HEK293 (cell line): ENCODE measurements around the gene SPIRE1.

ENCODE experiments used
- EGR2 ChIP-seq: fragments of 450-650 bp; formaldehyde crosslinking; IDR thresholded peaks from 2 replicates; pipeline ENCODE4 v1.5.1; 2016; ENCODE audit warnings: low read depth, missing biosample characterization, missing genetic modification characterization
- ELK4 ChIP-seq: IDR thresholded peaks from 2 replicates; pipeline ENCODE4 v1.6.1; 2011; ENCODE audit warnings: mild to moderate bottlenecking, low read depth, low read length, borderline replicate concordance
- GLIS1 ChIP-seq: fragments of 450-650 bp; formaldehyde crosslinking; IDR thresholded peaks from 2 replicates; pipeline ENCODE4 v1.5.1; 2016; ENCODE audit warnings: missing biosample characterization, missing genetic modification characterization
- HOXA7 ChIP-seq: sonication (generic); formaldehyde crosslinking; IDR thresholded peaks from 2 replicates; pipeline ENCODE4 v1.8.1; 2022; ENCODE audit warnings: missing genetic modification reagents, borderline replicate concordance
- KLF7 ChIP-seq: fragments of 450-650 bp; formaldehyde crosslinking; IDR thresholded peaks from 2 replicates; pipeline ENCODE4 v1.5.1; 2016; ENCODE audit warnings: missing biosample characterization, missing genetic modification characterization, borderline replicate concordance
- KLF8 ChIP-seq: fragments of 450-650 bp; formaldehyde crosslinking; IDR thresholded peaks from 2 replicates; pipeline ENCODE4 v1.5.1; 2016; ENCODE audit warnings: missing biosample characterization, missing genetic modification characterization
- KLF9 ChIP-seq: fragments of 450-650 bp; formaldehyde crosslinking; IDR thresholded peaks from 2 replicates; pipeline ENCODE4 v1.5.1; 2016; ENCODE audit warnings: missing biosample characterization, missing genetic modification characterization, low read depth
- MEIS1 ChIP-seq: sonication (generic); formaldehyde crosslinking; IDR thresholded peaks from 2 replicates; pipeline ENCODE4 v1.8.1; 2022; ENCODE audit warnings: missing genetic modification reagents, mild to moderate bottlenecking, borderline replicate concordance
- MYNN ChIP-seq: fragments of 450-650 bp; formaldehyde crosslinking; IDR thresholded peaks from 2 replicates; pipeline ENCODE4 v1.5.1; 2016; ENCODE audit warnings: missing biosample characterization, missing genetic modification characterization, borderline replicate concordance
- OVOL3 ChIP-seq: fragments of 450-650 bp; formaldehyde crosslinking; IDR thresholded peaks from 2 replicates; pipeline ENCODE4 v1.5.1; 2016; ENCODE audit warnings: missing biosample characterization, missing genetic modification characterization
- RBAK ChIP-seq: fragments of 450-650 bp; formaldehyde crosslinking; IDR thresholded peaks from 2 replicates; pipeline ENCODE4 v1.5.1; 2016; ENCODE audit warnings: missing biosample characterization, missing genetic modification characterization
- SCRT1 ChIP-seq: fragments of 450-650 bp; formaldehyde crosslinking; IDR thresholded peaks from 2 replicates; pipeline ENCODE4 v1.5.1; 2016; ENCODE audit warnings: missing biosample characterization, missing genetic modification characterization, borderline replicate concordance
- SCRT2 ChIP-seq: fragments of 450-650 bp; formaldehyde crosslinking; IDR thresholded peaks from 2 replicates; pipeline ENCODE4 v1.5.1; 2016; ENCODE audit warnings: missing biosample characterization, missing genetic modification characterization
- SETDB1 ChIP-seq: IDR thresholded peaks from one replicate; pipeline ENCODE4 v1.6.1; 2017; ENCODE audit warnings: mild to moderate bottlenecking, low read length, moderate library complexity, mixed read lengths; ENCODE audit not compliant: insufficient read length
- ZBTB17 ChIP-seq: fragments of 450-650 bp; formaldehyde crosslinking; IDR thresholded peaks from 2 replicates; pipeline ENCODE4 v1.5.1; 2016; ENCODE audit warnings: missing biosample characterization, missing genetic modification characterization
- ZBTB21 ChIP-seq: fragments of 450-650 bp; formaldehyde crosslinking; IDR thresholded peaks from 2 replicates; pipeline ENCODE4 v1.5.1; 2017; ENCODE audit warnings: missing biosample characterization, missing genetic modification characterization
- ZBTB48 ChIP-seq: fragments of 450-650 bp; formaldehyde crosslinking; IDR thresholded peaks from 2 replicates; pipeline ENCODE4 v1.5.1; 2016; ENCODE audit warnings: missing biosample characterization, missing genetic modification characterization
- ZBTB8A ChIP-seq: fragments of 450-650 bp; formaldehyde crosslinking; IDR thresholded peaks from 2 replicates; pipeline ENCODE4 v1.5.1; 2016; ENCODE audit warnings: missing biosample characterization, missing genetic modification characterization
- ZFP3 ChIP-seq: fragments of 450-650 bp; formaldehyde crosslinking; IDR thresholded peaks from 2 replicates; pipeline ENCODE4 v1.5.1; 2016; ENCODE audit warnings: low read depth, missing biosample characterization, missing genetic modification characterization
- ZFP41 ChIP-seq: fragments of 450-650 bp; formaldehyde crosslinking; IDR thresholded peaks from 2 replicates; pipeline ENCODE4 v1.5.1; 2016; ENCODE audit warnings: missing biosample characterization, missing genetic modification characterization, borderline replicate concordance
- ZNF18 ChIP-seq: fragments of 450-650 bp; formaldehyde crosslinking; IDR thresholded peaks from 2 replicates; pipeline ENCODE4 v1.5.1; 2016; ENCODE audit warnings: missing biosample characterization, missing genetic modification characterization
- ZNF184 ChIP-seq: fragments of 450-650 bp; IDR thresholded peaks from 2 replicates; pipeline ENCODE4 v1.5.1; 2018; ENCODE audit warnings: missing biosample characterization, mild to moderate bottlenecking, missing genetic modification characterization
- ZNF223 ChIP-seq: fragments of 450-650 bp; formaldehyde crosslinking; IDR thresholded peaks from 2 replicates; pipeline ENCODE4 v1.5.1; 2016; ENCODE audit warnings: missing biosample characterization, missing genetic modification characterization
- ZNF335 ChIP-seq: fragments of 450-650 bp; formaldehyde crosslinking; conservative IDR thresholded peaks from 2 replicates; pipeline ENCODE4 v1.5.1; 2016; ENCODE audit warnings: missing biosample characterization, missing genetic modification characterization
- ZNF423 ChIP-seq: fragments of 450-650 bp; formaldehyde crosslinking; IDR thresholded peaks from 2 replicates; pipeline ENCODE4 v1.5.1; 2016; ENCODE audit warnings: missing biosample characterization, missing genetic modification characterization
- ZNF433 ChIP-seq: fragments of 450-650 bp; formaldehyde crosslinking; IDR thresholded peaks from 2 replicates; pipeline ENCODE4 v1.5.1; 2016; ENCODE audit warnings: missing biosample characterization, missing genetic modification characterization, low read depth
- ZNF510 ChIP-seq: fragments of 450-650 bp; formaldehyde crosslinking; IDR thresholded peaks from 2 replicates; pipeline ENCODE4 v1.5.1; 2018; ENCODE audit warnings: mild to moderate bottlenecking, missing genetic modification characterization, missing biosample characterization; ENCODE audit not compliant: insufficient replicate concordance
- ZNF521 ChIP-seq: fragments of 450-650 bp; formaldehyde crosslinking; IDR thresholded peaks from 2 replicates; pipeline ENCODE4 v1.5.1; 2017; ENCODE audit warnings: missing biosample characterization, mild to moderate bottlenecking, missing genetic modification characterization
- ZNF621 ChIP-seq: fragments of 450-650 bp; formaldehyde crosslinking; IDR thresholded peaks from 2 replicates; pipeline ENCODE4 v1.5.1; 2017; ENCODE audit warnings: missing biosample characterization, missing genetic modification characterization
- TF ChIP-seq, protein P1 (sequence below): fragments of 450-650 bp; formaldehyde crosslinking; IDR thresholded peaks from 2 replicates; pipeline ENCODE4 v1.5.1; 2017; ENCODE audit warnings: missing biosample characterization, missing genetic modification characterization
- TF ChIP-seq, protein P2 (sequence below): fragments of 450-650 bp; formaldehyde crosslinking; IDR thresholded peaks from 2 replicates; pipeline ENCODE4 v1.5.1; 2016; ENCODE audit warnings: missing biosample characterization, missing genetic modification characterization
- TF ChIP-seq, protein P3 (sequence below): fragments of 450-650 bp; formaldehyde crosslinking; IDR thresholded peaks from 2 replicates; pipeline ENCODE4 v1.5.1; 2017; ENCODE audit warnings: missing biosample characterization, missing genetic modification characterization

Gene SPIRE1

GRCh38 chr18:12657684-12658425 is at the start of gene SPIRE1 (continued):
- TF ChIP-seq ZNF510 (tag by site-specific recombination) = no peak
- peak; percentile 97 for TF ChIP-seq ZBTB8A
- TF ChIP-seq ZNF335 (tag by site-specific recombination) = no peak
- TF ChIP-seq ZNF521 = no peak
- TF ChIP-seq, protein P1, sequence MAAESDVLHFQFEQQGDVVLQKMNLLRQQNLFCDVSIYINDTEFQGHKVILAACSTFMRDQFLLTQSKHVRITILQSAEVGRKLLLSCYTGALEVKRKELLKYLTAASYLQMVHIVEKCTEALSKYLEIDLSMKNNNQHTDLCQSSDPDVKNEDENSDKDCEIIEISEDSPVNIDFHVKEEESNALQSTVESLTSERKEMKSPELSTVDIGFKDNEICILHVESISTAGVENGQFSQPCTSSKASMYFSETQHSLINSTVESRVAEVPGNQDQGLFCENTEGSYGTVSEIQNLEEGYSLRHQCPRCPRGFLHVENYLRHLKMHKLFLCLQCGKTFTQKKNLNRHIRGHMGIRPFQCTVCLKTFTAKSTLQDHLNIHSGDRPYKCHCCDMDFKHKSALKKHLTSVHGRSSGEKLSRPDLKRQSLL (tag by site-specific recombination) = no peak
- peak; percentile 66 for TF ChIP-seq KLF9
- no peak for TF ChIP-seq MYNN (tag by site-specific recombination)
- no peak for TF ChIP-seq SCRT2 (tag by site-specific recombination)
- no peak for TF ChIP-seq ZNF18 (tag by site-specific recombination)
- TF ChIP-seq ZNF621 (tag by site-specific recombination) = no peak
- peak; percentile 14; the same call in 1 of the 2 replicates for TF ChIP-seq ZNF223
- TF ChIP-seq ZBTB17 (tag by site-specific recombination) = peak; percentile 10; the same call in 1 of the 2 replicates
- no peak for TF ChIP-seq SCRT1 (tag by site-specific recombination)
- no peak for TF ChIP-seq ZBTB21 (tag by site-specific recombination)
- TF ChIP-seq EGR2 (tag by site-specific recombination) = 0 out of 2 replicates have a peak, but pooled peaks have one; percentile 19
- TF ChIP-seq, protein P2, sequence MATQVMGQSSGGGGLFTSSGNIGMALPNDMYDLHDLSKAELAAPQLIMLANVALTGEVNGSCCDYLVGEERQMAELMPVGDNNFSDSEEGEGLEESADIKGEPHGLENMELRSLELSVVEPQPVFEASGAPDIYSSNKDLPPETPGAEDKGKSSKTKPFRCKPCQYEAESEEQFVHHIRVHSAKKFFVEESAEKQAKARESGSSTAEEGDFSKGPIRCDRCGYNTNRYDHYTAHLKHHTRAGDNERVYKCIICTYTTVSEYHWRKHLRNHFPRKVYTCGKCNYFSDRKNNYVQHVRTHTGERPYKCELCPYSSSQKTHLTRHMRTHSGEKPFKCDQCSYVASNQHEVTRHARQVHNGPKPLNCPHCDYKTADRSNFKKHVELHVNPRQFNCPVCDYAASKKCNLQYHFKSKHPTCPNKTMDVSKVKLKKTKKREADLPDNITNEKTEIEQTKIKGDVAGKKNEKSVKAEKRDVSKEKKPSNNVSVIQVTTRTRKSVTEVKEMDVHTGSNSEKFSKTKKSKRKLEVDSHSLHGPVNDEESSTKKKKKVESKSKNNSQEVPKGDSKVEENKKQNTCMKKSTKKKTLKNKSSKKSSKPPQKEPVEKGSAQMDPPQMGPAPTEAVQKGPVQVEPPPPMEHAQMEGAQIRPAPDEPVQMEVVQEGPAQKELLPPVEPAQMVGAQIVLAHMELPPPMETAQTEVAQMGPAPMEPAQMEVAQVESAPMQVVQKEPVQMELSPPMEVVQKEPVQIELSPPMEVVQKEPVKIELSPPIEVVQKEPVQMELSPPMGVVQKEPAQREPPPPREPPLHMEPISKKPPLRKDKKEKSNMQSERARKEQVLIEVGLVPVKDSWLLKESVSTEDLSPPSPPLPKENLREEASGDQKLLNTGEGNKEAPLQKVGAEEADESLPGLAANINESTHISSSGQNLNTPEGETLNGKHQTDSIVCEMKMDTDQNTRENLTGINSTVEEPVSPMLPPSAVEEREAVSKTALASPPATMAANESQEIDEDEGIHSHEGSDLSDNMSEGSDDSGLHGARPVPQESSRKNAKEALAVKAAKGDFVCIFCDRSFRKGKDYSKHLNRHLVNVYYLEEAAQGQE (tag by site-specific recombination) = no peak
- peak; percentile 94 for TF ChIP-seq GLIS1 (tag by site-specific recombination)
- TF ChIP-seq, protein P3, sequence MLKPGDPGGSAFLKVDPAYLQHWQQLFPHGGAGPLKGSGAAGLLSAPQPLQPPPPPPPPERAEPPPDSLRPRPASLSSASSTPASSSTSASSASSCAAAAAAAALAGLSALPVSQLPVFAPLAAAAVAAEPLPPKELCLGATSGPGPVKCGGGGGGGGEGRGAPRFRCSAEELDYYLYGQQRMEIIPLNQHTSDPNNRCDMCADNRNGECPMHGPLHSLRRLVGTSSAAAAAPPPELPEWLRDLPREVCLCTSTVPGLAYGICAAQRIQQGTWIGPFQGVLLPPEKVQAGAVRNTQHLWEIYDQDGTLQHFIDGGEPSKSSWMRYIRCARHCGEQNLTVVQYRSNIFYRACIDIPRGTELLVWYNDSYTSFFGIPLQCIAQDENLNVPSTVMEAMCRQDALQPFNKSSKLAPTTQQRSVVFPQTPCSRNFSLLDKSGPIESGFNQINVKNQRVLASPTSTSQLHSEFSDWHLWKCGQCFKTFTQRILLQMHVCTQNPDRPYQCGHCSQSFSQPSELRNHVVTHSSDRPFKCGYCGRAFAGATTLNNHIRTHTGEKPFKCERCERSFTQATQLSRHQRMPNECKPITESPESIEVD (tag by site-specific recombination) = no peak
- no peak for TF ChIP-seq ZFP3 (tag by site-specific recombination)
- TF ChIP-seq ZBTB48 (tag by site-specific recombination) = no peak
- peak; percentile 87; the same call in 1 of the 2 replicates for TF ChIP-seq KLF8 (tag by site-specific recombination)
- no peak for TF ChIP-seq ZFP41 (tag by site-specific recombination)
- no peak for TF ChIP-seq SETDB1
- TF ChIP-seq ELK4 = no peak
- TF ChIP-seq ZNF184 (tag by site-specific recombination) = no peak
- no peak for TF ChIP-seq MEIS1 (CRISPR knock-in tag)
- peak; percentile 57; the same call in 1 of the 2 replicates for TF ChIP-seq KLF7 (tag by site-specific recombination)
- TF ChIP-seq HOXA7 (CRISPR knock-in tag) = no peak
- TF ChIP-seq RBAK = no peak
- TF ChIP-seq OVOL3 (tag by site-specific recombination) = no peak
- TF ChIP-seq ZNF433 = no peak
- TF ChIP-seq ZNF423 (tag by site-specific recombination) = peak; percentile 73; the same call in 1 of the 2 replicates
